Hepatocyte (in vitro differentiated cells): ENCODE measurements around the gene PREPL. TPM values are rescaled to one million over a fixed set of nuclear protein-coding genes. Genes with fewer than 3 reads are reported as not detected.

Experiments
- DNase-seq: peaks from one replicate; pipeline ENCODE4 v3.0.0-alpha.2; 2016; ENCODE audit warnings: low spot score
- H2AFZ ChIP-seq: fragments of 200-600 bp; sonication (generic); 2 replicates; pipeline ENCODE4 v1.6.0; 2016; ENCODE audit warnings: antibody characterized with exemption, mild to moderate bottlenecking
- H3K27ac ChIP-seq: fragments of 200-600 bp; sonication (generic); 2 replicates; pipeline ENCODE4 v1.5.1; 2016; ENCODE audit warnings: mild to moderate bottlenecking
- H3K27me3 ChIP-seq: fragments of 200-600 bp; sonication (generic); 2 replicates; pipeline ENCODE4 v1.6.1; 2016
- H3K36me3 ChIP-seq: fragments of 200-600 bp; sonication (generic); replicated peaks from 2 replicates; pipeline ENCODE4 v1.5.1; 2016; ENCODE audit warnings: low read depth; ENCODE audit not compliant: insufficient read depth
- H3K4me1 ChIP-seq: fragments of 200-600 bp; sonication (generic); 2 replicates; pipeline ENCODE4 v1.5.1; 2016; ENCODE audit warnings: mild to moderate bottlenecking, moderate library complexity; ENCODE audit not compliant: insufficient read depth
- H3K4me2 ChIP-seq: fragments of 200-600 bp; sonication (generic); 2 replicates; pipeline ENCODE4 v1.6.0; 2016
- H3K4me3 ChIP-seq: fragments of 200-600 bp; sonication (generic); 2 replicates; pipeline ENCODE4 v1.5.1; 2016; ENCODE audit warnings: mild to moderate bottlenecking
- H3K79me2 ChIP-seq: fragments of 200-600 bp; sonication (generic); 2 replicates; pipeline ENCODE4 v1.6.0; 2017; ENCODE audit warnings: mild to moderate bottlenecking
- H3K9me2 ChIP-seq: fragments of 200-600 bp; sonication (generic); replicated peaks from 2 replicates; pipeline ENCODE4 v1.6.0; 2017; ENCODE audit warnings: mild to moderate bottlenecking; ENCODE audit not compliant: insufficient read depth
- H3K9me3 ChIP-seq: fragments of 200-600 bp; sonication (generic); 2 replicates; pipeline ENCODE4 v1.5.1; 2016; ENCODE audit warnings: low read depth, mild to moderate bottlenecking
- H4K20me1 ChIP-seq: fragments of 200-600 bp; sonication (generic); 2 replicates; pipeline ENCODE4 v1.6.0; 2016; ENCODE audit warnings: mild to moderate bottlenecking; ENCODE audit not compliant: insufficient read depth, poor library complexity, severe bottlenecking
- EZH2 ChIP-seq: fragments of 200-600 bp; sonication (generic); IDR thresholded peaks from 2 replicates; pipeline ENCODE4 v1.6.1; 2016; ENCODE audit warnings: antibody characterized with exemption, mild to moderate bottlenecking, borderline replicate concordance
- EZH2phosphoT487 ChIP-seq: fragments of 200-600 bp; sonication (generic); IDR thresholded peaks from one replicate; pipeline ENCODE4 v1.6.1; 2018; ENCODE audit warnings: antibody characterized with exemption, mild to moderate bottlenecking, low read depth, moderate library complexity; ENCODE audit not compliant: unreplicated experiment, severe bottlenecking
- WGBS: methylation state at CpG from one replicate; pipeline ENCODE4 v1.1.6; 2016; ENCODE audit warnings: low lambda C conversion rate; ENCODE audit errors: missing lambda C conversion rate; 5-methylcytosine and 5-hydroxymethylcytosine counted together
- polyA plus RNA-seq: library from polyadenylated mRNA; unstranded; fragments of >200 nt; fragmentation: Nextera tagmentation; extraction: Ambion mirVana; gene quantifications from 2 replicates; pipeline ENCODE4 v1.2.1, GENCODE V29; 2016
- total RNA-seq: library from RNA; depleted of rRNA; stranded (reverse); fragments of >200 nt; gene quantifications from 2 replicates; pipeline ENCODE4 v1.2.3, GENCODE V29; 2014
- TF ChIP-seq, protein P1 (sequence below): fragments of 200-600 bp; sonication (generic); IDR thresholded peaks from 2 replicates; pipeline ENCODE4 v1.5.1; 2016; ENCODE audit warnings: antibody characterized with exemption, mild to moderate bottlenecking; ENCODE audit not compliant: poor library complexity

PREPL gene
- total and polyA plus RNA-seq, 2 experiments from 2014 or later = 21.7 to 44.3 TPM

DNA sequence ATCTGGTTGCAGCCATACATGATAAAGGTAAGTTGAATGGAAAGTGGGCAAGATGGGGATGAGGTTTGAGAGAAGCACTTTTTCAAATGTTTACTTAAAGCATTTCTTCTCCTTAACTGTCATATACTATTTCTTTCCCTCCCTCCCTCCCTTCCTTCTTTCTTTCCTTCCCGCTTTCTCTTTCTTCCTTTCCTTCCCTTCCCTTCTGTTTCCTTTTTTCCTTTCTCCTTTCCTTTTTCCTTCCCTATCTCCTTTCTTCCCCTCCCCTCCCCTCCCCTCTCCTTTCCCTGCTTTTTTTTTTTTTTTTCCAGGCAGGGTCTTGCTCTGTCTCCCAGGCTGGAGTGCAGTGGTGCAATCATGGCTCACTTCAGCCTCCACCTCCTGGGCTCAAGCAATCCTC, 80.4 kb downstream of the PREPL start:
- no CpG with 5 or more reads among the region's 1 CpG for WGBS
- H3K4me2 ChIP-seq = no peak overlapping the region
- no peaks in the 10 kb centered on the region for H3K36me3 ChIP-seq
- H2AFZ ChIP-seq = no peak overlapping the region
- no peaks in the 10 kb centered on the region for H3K9me3 ChIP-seq
- no peaks in the 10 kb centered on the region for H3K79me2 ChIP-seq
- H3K9me2 ChIP-seq = no peaks in the 10 kb centered on the region
- H3K4me3 ChIP-seq = no peak overlapping the region
- H4K20me1 ChIP-seq = no peaks in the 10 kb centered on the region
- DNase-seq = no peak
- H3K4me1 ChIP-seq = no peaks in the 10 kb centered on the region
- no peak overlapping the region for H3K27ac ChIP-seq
- no peak for TF ChIP-seq EZH2
- TF ChIP-seq, protein P1, sequence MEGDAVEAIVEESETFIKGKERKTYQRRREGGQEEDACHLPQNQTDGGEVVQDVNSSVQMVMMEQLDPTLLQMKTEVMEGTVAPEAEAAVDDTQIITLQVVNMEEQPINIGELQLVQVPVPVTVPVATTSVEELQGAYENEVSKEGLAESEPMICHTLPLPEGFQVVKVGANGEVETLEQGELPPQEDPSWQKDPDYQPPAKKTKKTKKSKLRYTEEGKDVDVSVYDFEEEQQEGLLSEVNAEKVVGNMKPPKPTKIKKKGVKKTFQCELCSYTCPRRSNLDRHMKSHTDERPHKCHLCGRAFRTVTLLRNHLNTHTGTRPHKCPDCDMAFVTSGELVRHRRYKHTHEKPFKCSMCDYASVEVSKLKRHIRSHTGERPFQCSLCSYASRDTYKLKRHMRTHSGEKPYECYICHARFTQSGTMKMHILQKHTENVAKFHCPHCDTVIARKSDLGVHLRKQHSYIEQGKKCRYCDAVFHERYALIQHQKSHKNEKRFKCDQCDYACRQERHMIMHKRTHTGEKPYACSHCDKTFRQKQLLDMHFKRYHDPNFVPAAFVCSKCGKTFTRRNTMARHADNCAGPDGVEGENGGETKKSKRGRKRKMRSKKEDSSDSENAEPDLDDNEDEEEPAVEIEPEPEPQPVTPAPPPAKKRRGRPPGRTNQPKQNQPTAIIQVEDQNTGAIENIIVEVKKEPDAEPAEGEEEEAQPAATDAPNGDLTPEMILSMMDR = no peak
- no peak for TF ChIP-seq EZH2phosphoT487
- H3K27me3 ChIP-seq = no peaks in the 10 kb centered on the region

DNA sequence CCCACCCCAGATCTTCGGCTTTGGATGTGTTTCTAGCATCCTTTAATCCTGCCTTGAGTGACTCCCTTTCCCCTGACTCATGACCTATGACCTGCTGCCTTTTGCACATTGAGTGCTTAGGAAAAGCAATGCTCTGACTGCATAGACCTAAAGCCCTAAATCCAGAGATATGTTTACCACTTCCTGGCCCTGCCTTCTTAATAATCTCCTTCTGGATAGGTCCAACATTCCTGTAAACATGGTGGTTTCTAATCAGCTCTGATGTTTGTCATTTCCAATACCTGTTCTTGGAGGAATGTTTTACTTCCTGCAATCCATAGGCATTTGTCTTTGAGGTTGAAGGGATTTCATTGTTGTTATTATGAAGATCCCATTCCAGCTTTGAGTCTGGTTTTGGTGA, 83.8 kb downstream of the PREPL start:
- H3K27me3 ChIP-seq = no peaks in the 10 kb centered on the region
- no peak for DNase-seq
- no peaks in the 10 kb centered on the region for H3K4me1 ChIP-seq
- no peaks in the 10 kb centered on the region for H3K36me3 ChIP-seq
- no peak overlapping the region for H2AFZ ChIP-seq
- H3K79me2 ChIP-seq = no peaks in the 10 kb centered on the region
- no peaks in the 10 kb centered on the region for H3K9me3 ChIP-seq
- WGBS = 54% methylated on average over 1 of the region's 1 CpG
- H4K20me1 ChIP-seq = no peaks in the 10 kb centered on the region
- no peak overlapping the region for H3K4me3 ChIP-seq
- no peaks in the 10 kb centered on the region for H3K9me2 ChIP-seq
- H3K27ac ChIP-seq = peak overlapping the region; percentile 50
- H3K4me2 ChIP-seq = peak overlapping the region; percentile 10
- TF ChIP-seq EZH2phosphoT487 (no peak), EZH2 (no peak)
- TF ChIP-seq, protein P1 = no peak

DNA sequence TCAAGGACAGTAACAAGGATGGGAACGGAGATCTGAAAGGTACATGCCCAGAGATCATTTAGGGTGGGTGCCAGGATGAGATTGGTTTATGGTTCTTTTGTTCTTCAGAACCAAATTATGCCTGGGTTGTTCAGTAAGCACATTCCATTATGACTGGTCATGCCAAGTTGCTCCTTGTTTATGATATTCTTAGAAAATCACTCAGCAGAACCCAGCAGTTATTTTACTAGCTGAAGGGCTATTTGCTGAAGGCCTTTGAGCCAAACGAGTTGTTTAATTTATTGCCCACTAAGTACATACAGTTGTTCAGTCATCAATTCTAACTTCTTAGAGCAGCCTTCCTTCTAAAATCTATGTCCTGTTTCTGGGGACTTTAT, 85.4 kb downstream of the PREPL start:
- Histone ChIP-seq H4K20me1 (no peaks in the 10 kb centered on the region), H3K9me3 (no peaks in the 10 kb centered on the region), H3K9me2 (no peaks in the 10 kb centered on the region), H3K4me1 (no peaks in the 10 kb centered on the region), H3K27ac (peak overlapping the region; percentile 82), H3K4me3 (no peak overlapping the region), H3K27me3 (no peaks in the 10 kb centered on the region), H3K36me3 (no peaks in the 10 kb centered on the region), H2AFZ (no peak overlapping the region), H3K4me2 (peak overlapping the region; percentile 10), H3K79me2 (no peaks in the 10 kb centered on the region)
- WGBS = 39% methylated on average over 2 of the region's 2 CpGs
- DNase-seq = peak; percentile 33
- TF ChIP-seq, protein P1 = no peak
- no peak for TF ChIP-seq EZH2
- TF ChIP-seq EZH2phosphoT487 = no peak

DNA sequence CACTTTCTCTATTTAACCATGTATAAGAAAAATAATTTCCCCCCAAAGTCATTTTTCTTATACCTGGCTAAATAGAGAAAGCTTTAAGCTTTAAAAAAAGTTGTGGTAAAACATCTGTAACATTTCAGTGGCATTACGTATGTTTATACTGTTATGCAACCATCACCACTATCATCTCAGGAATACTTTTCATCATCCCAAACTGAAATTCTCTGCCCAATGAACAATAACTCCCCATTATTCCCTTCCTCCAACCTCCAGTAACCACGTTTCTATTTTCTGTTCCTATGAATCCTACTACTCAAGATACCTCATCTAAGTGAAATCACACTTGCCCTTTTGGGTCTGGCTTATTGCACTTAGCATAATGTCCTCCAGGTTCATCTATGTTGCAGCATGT, 87.7 kb downstream of the PREPL start:
- no peaks in the 10 kb centered on the region for H3K79me2 ChIP-seq
- H4K20me1 ChIP-seq = no peaks in the 10 kb centered on the region
- no peak overlapping the region for H2AFZ ChIP-seq
- H3K4me3 ChIP-seq = no peak overlapping the region
- no peak overlapping the region for H3K27ac ChIP-seq
- H3K36me3 ChIP-seq = no peaks in the 10 kb centered on the region
- TF ChIP-seq EZH2phosphoT487 = no peak
- no peak for TF ChIP-seq EZH2
- TF ChIP-seq, protein P1 = no peak
- no peak overlapping the region for H3K4me2 ChIP-seq
- WGBS = 83% methylated on average over 2 of the region's 2 CpGs
- H3K9me3 ChIP-seq = no peaks in the 10 kb centered on the region
- no peaks in the 10 kb centered on the region for H3K9me2 ChIP-seq
- no peaks in the 10 kb centered on the region for H3K27me3 ChIP-seq
- no peak for DNase-seq
- H3K4me1 ChIP-seq = no peaks in the 10 kb centered on the region
